OCI-LY1 (cell line): ENCODE data around the gene SPI1.

Source experiments
- CTCF ChIP-seq: fragments of 200-600 bp; sonication (generic), shearing (Covaris generic); IDR thresholded peaks from 2 replicates; pipeline ENCODE4 v1.5.1; 2017; ENCODE audit warnings: mild to moderate bottlenecking, antibody characterized with exemption, low read length, moderate library complexity, mixed read lengths
- EZH2 ChIP-seq: fragments of 200-600 bp; sonication (generic), shearing (Covaris generic); IDR thresholded peaks from 2 replicates; pipeline ENCODE4 v1.8.0; 2017; ENCODE audit warnings: borderline replicate concordance, mixed run types, mild to moderate bottlenecking, antibody characterized with exemption, low read length, moderate library complexity, mixed read lengths

DNA sequence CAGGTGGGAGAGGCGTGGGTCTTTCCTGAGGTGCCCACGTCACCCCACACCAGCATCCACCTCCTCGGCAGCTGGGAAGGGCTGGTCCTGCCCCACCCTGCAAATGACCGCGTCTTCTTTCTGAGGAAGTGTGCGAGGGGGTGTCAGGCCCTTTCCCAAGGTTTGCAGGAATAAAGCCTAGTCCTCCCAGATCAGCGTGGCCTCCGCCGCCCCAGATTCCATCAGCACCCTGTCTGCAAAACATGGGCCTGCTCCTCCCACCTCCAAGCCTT is 15.6 kb upstream of the SPI1 start:
- TF ChIP-seq CTCF (no peak), EZH2 (no peak)
